GM18907 (cell line): ENCODE measurements around the gene CNIH2.
"Not testable (repeated sequence)": the region's sequence is repeated elsewhere in the genome, so short reads cannot be mapped to it uniquely, and the experiment has no call there.

ENCODE experiments used
- ATAC-seq: cut with Tn5 transposase; IDR thresholded peaks from one replicate; pipeline ENCODE4 v1.9.1; 2021; ENCODE audit warnings: mild to moderate bottlenecking, moderate library complexity; ENCODE audit not compliant: unreplicated experiment

CNIH2 gene

GRCh38 chr11:66277471-66278362, at the start of gene CNIH2:
Gene CNIH2 (plus strand): TSS chr11:66278175. CDS start chr11:66278457, 282 bp downstream.
- ATAC-seq: no peak

DNA sequence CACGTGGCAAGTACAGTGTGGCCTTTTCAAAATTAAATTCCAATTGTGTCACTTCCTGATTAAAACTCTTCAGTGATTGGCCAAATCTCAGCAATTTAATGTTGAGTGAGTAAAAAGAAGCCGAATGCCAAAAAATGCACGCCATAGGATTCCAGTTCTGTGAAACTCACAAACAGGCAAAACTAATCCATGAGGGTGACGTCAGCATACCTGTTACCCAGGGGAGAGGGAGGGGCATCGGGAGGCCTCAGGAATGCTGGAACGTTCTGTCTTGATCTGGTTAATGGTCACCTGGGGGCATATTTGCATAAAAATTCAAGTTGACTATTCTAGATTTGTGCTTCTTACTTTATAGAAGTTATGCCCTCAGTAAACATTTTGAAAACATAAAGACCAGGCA, 49.5 kb upstream of the CNIH2 start:
- no peak for ATAC-seq

- ATAC-seq: no peak
These were observed 47.8 kb upstream of the CNIH2 start for GRCh38 chr11:66230156-66230555.

DNA sequence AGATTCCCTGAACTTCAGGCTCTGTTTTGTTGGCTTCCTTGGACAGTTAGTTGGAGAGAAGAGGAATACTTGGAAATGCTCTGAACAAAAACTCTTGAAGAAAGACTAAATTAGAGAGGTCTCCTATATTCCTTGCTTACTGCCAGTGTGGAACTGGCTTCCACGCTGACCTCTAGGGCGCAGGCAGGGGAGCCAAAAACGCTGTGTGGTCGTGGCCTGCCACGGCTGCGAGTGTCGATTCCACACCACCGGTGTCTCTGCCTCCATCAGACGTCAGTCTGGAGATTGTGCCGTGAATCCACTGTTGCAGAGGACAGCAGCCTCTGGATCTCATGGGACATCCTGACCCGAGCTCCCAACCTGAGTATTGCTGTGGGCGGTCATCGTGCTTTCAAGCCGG, 47.0 kb upstream of the CNIH2 start:
- no peak for ATAC-seq

DNA sequence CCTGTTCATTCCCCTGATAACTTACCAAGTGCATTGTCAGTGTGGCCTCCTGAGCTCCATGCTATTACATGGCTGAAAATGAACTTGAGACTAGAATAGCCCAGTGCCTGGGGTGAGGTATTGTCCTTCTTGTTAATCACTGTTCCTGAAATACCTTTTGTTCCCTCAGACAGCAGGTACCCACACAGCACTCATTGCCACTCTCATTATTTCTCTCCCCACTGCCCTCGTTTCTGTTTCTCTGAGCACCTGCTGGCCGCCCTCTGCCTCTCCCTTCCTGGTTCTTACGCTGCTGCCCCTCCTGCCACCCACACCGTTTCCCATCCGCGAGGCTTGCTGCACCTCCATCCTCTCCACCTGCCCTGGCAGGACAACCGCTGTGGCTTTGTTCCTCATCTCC, 46.4 kb upstream of the CNIH2 start:
- no peak for ATAC-seq

DNA sequence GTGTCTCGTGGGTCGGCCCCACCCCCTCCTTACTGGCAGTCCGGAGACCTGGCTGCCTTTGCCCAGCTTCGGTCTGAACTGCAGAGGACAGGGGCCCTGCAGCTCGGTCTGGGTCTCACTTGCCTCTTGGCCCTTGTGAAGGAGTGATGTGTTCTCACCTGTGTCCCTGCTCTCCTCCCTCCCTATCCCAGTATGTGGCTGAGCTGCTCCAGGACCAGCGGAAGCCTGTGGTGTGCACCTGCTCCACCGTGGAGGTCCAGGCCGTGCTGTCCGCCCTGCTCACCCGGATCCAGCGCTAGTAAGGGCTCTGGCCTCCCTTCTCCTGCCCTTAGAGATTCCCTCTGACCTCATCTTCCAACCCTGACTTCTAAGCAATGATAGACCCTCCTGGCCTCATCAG, 45.2 kb upstream of the CNIH2 start:
- no peak for ATAC-seq

- no peak for ATAC-seq
These were observed 44.7 kb upstream of the CNIH2 start for GRCh38 chr11:66233301-66233700.

- no peak for ATAC-seq
These were observed 42.8 kb upstream of the CNIH2 start for GRCh38 chr11:66235141-66235540.

GRCh38 chr11:66237867-66238266, 40.1 kb upstream of the CNIH2 start:
- ATAC-seq: no peak

- no peak for ATAC-seq
These were observed 39.1 kb upstream of the CNIH2 start for GRCh38 chr11:66238786-66239413.

GRCh38 chr11:66239511-66239910, 38.5 kb upstream of the CNIH2 start:
- no peak for ATAC-seq

DNA sequence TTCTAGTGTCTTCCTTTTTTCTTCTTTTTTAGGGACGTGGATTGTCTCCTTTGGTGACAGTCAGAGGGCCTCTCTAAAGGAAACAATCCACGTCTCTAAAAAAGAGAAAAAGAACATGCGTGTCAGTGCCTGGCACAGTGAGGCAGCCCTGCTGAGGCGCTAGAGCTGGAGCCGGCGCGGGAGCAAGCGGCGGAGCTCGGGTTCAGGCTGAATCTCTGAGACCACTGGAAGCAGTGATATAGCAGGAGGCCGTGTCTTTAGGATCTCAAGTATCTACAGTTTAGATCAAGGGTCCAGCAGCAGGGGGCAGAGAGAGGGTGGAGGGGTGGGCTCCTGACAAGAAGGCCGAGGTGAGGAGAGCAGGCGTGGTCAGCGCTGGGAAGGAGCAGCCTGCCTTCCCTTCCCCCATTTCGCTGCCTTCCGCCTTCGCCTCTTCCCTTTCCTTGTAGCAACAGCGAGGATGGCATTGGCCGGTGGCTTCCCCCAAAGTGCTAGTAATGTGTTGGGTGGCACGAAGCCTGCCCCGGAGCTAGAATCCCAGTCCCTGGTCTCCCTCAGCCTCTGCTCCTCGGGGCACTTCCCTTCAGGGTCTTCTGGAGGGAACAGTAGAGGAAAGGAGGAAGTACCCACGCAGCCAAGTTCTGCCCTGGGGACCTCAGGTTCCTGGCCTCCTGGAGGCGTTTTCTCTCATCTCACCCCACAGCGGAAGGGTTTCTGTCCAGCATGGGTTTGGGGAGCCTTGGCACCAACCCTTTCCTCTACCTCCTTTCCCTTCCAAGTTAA, 37.8 kb upstream of the CNIH2 start:
- no peak for ATAC-seq

- no peak for ATAC-seq
These were observed 37.2 kb upstream of the CNIH2 start for GRCh38 chr11:66240781-66241136.

GRCh38 chr11:66242095-66242765, 35.7 kb upstream of the CNIH2 start:
- ATAC-seq: no peak

- ATAC-seq: no peak
These were observed 34.0 kb upstream of the CNIH2 start for GRCh38 chr11:66243782-66244535.

DNA sequence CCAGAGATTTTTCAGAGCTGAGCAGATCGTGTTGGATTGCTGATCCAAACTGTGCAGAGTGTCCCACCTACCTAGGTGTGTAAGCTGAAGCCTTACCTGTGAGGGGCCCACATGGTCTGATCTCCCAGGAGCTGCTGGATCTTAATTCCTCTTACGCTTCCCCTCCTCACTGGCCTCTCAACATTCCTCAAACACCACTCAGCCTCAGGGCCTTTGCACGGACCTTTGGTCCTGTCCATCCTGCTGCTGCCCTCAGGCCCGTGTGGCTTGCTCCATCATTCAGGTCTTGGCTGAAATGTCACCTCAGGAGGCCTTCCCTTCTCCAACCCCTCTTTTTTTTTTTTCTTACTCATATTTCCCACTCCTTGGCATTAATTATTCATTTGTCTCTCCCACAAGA, 30.7 kb upstream of the CNIH2 start:
- no peak for ATAC-seq

DNA sequence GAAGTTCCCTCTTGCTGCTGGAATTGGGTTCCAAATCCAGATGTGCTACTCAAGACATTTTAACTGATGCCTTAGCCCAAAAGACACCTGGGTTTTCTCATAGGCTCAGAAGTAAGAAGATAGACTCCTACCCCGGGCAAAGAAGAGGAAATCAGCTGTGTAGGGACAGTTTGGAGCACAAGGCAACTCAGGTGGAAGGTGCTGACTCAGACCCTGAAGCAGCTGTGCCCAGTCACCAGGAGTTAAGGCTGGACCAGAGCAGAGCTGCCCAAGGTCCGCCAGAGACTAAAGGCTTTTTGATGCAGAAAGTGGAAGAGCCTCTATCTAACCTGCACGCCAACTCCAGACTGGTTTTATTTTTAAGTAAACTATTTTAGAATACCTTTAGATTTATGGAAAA, 30.2 kb upstream of the CNIH2 start:
- ATAC-seq: no peak

- no peak for ATAC-seq
These were observed 29.1 kb upstream of the CNIH2 start for GRCh38 chr11:66248903-66249302.

GRCh38 chr11:66251809-66252208, 26.2 kb upstream of the CNIH2 start:
- no peak for ATAC-seq

DNA sequence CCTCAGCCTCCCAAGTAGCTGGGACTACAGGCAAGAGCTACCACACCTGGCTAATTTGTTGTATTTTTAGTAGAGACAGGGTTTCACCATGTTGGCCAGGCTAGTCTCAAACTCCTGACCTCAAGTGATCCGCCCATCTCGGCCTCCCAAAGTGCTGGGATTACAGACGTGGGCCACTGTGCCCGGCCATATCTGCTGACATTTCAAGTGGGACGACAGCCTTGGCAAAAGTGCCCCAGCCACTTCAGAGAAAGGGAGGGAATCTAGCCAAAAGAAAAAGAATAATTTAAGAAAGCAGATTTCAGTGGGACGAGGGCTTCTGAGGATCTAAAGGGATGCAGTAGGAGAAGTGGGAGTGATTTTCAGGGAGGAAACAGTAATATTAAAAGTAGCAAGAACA, 24.9 kb upstream of the CNIH2 start:
- ATAC-seq: not testable (repeated sequence)
